Fibroblast of upper back skin (primary cell): ENCODE results near the gene ZNF281.

Source experiments
- DNase-seq: peaks from one replicate; pipeline ENCODE4 v3.0.0-alpha.2; 2013

ZNF281 gene

GRCh38 chr1:200388791-200389190 lies 21.0 kb downstream of the ZNF281 start:
- DNase-seq, result no peak

GRCh38 chr1:200386416-200386815 lies 23.4 kb downstream of the ZNF281 start:
- DNase-seq, result no peak

- no peak for DNase-seq
Observed at GRCh38 chr1:200384818-200385390, 24.9 kb downstream of the ZNF281 start.

DNA sequence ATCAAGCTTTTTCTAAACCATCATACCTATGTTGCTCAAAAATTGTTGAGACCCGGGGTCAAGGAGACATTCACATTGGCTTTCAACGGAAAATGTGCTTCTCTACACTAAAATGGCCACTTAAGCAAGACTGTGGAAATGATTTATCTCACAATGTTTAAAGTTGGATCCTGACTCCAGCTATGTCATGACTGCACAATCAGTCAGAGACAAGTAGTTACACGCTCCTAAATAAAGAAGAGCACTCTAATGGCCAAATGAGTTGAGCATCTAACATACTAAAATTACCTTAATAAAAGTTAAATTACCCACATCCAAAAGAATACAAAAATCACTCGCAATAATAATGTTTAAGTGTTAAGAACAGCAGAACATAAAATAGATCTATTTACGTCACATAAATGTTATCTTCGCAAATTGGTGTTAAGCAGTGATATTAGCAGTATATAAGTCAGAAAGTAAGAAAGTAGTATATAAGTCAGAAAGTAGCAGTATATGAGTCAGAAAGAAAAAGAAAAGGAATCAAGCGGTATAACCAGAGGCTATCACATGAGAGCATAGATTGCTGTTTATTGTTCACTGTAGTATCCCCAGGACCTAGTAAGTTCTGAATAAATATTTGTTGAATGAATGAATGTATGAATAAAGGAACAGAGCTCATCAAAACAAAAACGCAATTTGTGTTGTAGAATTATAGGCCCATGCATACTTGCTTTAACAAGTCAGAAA lies 28.4 kb downstream of the ZNF281 start:
- DNase-seq, result peak; percentile 34

DNA sequence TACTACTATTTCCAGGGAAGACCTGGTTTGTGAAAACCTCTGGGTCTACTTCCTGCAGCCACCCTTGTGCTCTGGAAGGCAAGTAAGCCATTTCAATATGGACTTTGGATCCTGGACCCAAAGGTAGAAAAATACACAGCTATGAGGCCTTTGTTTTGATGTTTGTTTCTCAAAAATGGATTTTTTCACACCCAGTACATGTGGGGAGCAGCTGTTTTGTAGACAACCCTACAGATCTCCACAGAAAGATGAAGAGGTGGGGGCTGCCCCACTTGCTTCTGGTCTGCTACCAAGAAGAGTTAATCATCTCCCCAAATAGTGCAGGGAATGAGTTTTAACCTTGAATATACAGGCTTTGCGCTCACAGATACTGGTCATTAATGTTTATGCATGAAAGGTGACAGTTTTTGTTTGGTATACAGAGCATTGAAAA lies 29.2 kb downstream of the ZNF281 start:
- no peak for DNase-seq

GRCh38 chr1:200379940-200380588 lies 29.8 kb downstream of the ZNF281 start:
- no peak for DNase-seq

DNA sequence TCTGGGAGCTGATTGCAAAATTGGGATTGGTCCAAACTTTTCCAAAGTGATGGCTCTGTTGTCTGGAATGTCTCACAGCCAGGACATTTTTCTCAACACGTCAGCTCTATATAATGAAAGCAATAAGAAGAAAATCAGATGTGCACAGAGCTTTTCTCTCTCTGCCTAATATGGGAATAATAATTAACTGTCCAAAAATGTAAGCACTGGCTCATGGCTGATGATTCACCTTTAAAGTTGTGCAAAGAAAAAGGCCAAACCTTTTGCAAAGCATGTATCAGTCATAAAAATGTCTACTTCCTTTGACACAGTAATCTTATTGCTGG lies 30.4 kb downstream of the ZNF281 start:
- peak; percentile 99 for DNase-seq

DNA sequence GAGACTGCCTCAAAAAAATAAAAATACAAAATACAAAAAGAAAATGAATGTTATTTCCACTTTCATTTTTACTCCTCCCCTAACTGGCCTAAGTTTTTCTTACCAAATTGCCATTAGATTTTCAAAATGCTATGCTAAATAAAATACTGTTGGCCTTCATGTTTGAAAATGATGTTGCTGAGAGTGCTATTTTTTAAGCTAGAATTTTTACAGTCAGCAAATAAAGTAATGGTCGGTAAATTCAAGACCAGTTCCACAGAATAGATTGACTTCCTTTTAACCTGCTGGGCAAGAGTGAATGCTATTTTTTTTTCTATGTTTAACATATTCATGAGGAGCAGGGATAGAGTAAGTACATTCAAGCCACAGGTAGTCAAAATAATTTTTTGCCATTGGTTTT lies 31.7 kb downstream of the ZNF281 start:
- no peak for DNase-seq

- DNase-seq, result no peak
Observed at GRCh38 chr1:200376528-200376927, 33.3 kb downstream of the ZNF281 start.

GRCh38 chr1:200374569-200375295 lies 35.1 kb downstream of the ZNF281 start:
- peak; percentile 93 for DNase-seq

- no peak for DNase-seq
Observed at GRCh38 chr1:200373811-200374231, 36.0 kb downstream of the ZNF281 start.

DNA sequence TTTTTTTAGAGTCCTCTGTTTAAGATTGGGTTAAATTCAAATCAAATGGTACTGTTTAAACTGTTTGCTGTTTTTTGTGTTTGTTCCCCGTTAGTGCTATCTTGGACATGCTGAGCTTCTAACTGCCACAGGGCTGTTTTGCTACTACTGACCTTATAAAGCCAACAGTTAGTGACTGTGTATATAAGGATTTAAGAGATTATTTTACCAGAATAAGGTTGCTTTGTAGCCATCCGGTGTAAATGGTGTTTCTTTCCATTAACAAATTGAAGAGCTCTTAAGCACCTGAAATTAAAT lies 37.0 kb downstream of the ZNF281 start:
- DNase-seq, result no peak

DNA sequence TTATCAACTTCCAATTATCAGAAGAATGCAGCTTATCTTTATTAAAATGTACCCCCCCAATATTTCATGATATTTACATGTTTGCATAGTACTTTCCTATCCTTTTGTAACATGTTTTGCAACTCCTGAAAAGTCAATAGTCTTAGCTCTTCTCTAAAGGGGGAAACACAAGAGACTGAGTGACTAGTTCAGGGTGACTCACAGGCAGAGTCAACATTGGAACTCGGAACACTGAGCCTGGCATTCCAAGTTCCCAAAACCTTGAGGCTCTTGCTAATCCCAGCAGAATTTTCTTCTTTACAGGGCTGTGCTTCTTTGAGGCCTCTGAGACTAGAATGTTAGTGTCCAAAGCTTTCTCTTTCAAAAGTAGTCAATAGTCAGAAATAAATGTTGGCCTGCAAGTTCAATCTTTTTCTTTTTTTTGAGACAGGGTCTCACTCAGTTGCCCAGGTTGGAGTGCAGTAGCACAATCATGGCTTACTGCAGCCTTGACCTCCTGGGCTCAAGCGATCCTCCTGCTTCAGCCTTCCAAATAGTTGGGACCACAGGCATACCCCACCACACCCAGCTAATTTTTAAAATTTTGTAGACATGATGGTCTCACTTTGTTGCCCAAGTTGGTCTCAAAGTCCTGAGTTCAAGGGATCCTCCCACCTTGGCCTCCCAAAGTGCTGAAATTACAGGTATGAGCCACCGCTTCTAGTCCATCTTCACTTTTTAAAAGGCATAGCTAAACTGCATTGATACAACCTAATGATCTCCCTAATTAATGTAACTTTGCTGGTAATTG lies 37.5 kb downstream of the ZNF281 start:
- DNase-seq, result peak; percentile 90

DNA sequence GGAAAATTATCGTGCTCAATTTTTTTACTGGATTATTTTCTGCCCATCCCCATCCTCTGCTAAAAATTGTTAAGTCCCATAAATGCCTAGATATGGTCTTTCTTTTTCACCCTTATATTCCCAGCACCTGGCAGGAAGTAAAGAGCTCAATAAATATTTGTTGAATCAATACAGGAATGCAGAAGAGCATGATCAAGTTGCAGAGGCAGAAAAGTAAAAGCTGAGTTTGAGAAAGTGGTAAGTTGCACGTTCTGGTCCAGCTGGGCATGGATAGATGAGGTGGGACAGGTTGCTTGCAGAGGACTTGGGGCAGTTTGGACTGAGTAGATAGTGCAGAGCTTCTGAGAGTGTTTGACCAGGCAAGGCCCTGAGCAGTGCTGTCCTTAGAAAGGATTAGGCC lies 40.1 kb downstream of the ZNF281 start:
- DNase-seq, result no peak

DNA sequence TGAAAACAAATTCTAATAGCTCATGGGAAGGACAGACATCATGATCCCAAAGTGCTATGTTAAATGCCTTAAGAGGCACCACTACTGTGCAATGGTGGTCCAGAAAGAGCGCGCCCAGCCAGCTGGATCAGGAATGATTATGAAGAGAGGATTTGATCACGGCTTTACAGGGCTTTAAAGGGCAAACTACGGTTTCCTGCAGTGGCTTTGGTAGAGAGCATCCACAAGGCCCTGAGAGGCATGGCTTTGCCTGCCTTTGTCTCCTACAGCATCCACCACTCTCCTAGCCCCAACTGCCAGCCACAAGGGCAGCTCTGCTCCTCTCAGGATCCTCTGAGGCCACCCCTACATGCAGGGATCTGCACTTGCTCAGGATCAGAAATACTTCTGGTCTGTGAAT lies 40.7 kb downstream of the ZNF281 start:
- DNase-seq, result no peak

DNA sequence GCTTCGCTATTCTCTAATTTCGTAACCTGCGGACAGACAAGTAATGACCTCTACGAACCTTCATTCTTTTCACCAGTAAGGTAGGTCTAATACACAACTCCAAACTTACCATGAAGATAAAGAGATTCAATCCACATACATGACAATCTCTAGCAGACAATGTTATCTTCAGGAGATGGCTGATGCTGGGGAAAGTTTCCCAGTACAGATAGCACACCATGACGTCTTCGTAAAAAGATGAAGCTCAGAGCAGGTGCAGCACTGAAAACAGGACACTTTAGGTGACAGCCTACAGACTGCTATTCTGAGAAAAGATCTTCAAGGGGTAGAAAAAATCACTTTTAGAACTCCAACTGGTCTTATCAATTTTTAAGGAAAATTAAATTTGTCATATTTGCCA lies 41.3 kb downstream of the ZNF281 start:
- no peak for DNase-seq

- DNase-seq, result peak; percentile 98
Observed at GRCh38 chr1:200367841-200368534, 41.8 kb downstream of the ZNF281 start.

DNA sequence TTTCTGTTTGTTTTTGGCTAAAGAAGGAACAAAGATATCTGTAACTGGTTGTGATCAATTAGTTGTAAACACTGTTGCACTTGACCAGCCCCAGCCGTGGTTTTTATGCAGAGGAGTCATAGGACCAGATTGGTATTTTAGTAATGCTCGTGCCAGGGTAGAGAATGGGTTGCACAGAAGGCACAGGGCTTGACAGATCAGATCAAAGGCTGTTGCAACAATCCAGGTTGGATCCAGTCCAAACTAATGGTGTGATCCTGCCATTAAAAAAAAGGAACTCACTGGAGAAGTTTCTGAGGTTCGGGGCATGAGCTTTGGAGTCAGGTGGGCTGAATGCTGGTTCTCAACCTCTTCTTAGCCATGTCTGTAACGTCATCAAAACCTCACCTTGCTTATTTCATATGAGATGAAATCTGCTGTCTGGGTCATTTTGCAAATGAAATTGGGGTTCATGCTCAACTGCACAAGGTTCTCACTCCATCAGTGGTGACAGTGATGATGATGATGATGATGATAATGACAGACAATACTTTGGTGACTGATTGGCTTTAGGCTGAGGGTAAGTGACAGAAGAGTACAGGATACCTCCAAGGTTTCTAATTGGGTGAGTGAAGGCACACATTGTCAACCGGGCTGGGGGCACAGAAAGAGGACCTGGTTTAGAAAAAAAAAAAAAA lies 43.1 kb downstream of the ZNF281 start:
- no peak for DNase-seq

DNA sequence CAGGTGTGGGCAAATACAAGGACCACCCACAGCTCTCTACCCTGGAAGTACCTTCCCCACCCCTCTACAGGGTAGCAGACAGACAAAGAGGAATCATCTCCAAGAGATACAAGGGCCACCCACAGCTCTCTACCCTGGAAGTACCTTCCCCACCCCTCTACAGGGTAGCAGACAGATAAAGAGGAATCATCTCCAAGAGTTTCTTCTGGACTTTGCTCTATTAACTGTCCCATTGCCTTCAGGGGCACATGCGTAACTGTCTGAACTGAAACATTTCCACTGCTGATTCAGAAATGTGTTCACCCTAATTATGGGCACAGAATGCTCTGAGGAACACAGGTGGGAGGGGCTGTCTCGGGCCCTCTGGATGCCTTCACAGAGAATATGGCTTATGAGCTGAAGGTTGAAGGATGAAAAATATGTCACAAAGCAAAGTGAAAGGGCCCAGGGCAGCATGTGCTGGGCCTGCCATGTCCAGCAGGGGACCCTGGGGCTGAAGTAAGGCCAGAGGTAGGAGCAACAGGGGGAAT lies 43.9 kb downstream of the ZNF281 start:
- no peak for DNase-seq

GRCh38 chr1:200364831-200365230 lies 45.0 kb downstream of the ZNF281 start:
- peak; percentile 87 for DNase-seq

DNA sequence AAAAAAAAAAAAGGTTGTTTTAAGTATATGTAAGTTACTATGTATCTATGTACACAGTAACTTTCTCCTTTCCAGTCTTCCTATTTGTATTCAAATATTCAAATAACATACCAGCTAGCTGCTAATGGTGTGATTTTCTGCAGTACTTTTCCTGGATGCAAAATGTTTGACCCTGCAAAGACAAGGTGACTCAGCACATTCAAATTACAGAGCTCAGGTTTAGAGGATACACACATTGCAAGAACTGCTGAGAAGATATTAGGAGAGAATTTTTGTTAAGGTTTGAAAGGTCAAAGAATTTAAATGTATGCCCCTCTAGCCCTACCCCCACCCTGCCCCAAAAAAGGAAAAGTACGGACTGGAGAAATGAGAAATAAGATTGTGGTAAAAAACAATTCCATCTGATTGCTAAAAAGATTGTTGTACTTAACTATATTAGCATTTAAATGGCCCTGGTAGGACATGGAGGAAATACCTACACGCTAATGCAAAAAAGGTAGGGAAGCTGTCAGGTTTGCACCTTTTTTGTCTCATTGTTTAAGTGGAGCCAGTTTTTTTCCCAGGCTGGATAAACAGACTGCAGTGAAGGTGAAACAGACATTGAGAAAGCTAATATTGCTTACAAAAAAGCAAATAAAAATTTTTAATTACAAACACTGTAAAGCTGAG lies 45.6 kb downstream of the ZNF281 start:
- DNase-seq, result peak; percentile 75
